Glutamatergic neuron (in vitro differentiated cells): ENCODE data around the gene MIS18A. TPM values are rescaled to one million over a fixed set of nuclear protein-coding genes. Genes with fewer than 3 reads are reported as not detected.

ENCODE experiments used
- DNase-seq: peaks from one replicate; pipeline ENCODE4 v3.0.0; 2022
- H3K27ac Mint-ChIP-seq: one replicate; pipeline ENCODE4 v1.8.0; 2020; ENCODE audit warnings: mild to moderate bottlenecking, mixed read lengths, inconsistent platforms; ENCODE audit not compliant: unreplicated experiment
- H3K27me3 Mint-ChIP-seq: one replicate; pipeline ENCODE4 v1.8.0; 2020; ENCODE audit warnings: mild to moderate bottlenecking, moderate library complexity, mixed read lengths, inconsistent platforms; ENCODE audit not compliant: unreplicated experiment
- H3K36me3 Mint-ChIP-seq: one replicate; pipeline ENCODE4 v1.8.0; 2020; ENCODE audit warnings: mild to moderate bottlenecking, mixed read lengths, inconsistent platforms; ENCODE audit not compliant: unreplicated experiment
- H3K4me1 Mint-ChIP-seq: one replicate; pipeline ENCODE4 v1.8.0; 2020; ENCODE audit warnings: mild to moderate bottlenecking, low read depth, mixed read lengths, inconsistent platforms; ENCODE audit not compliant: unreplicated experiment
- H3K4me3 Mint-ChIP-seq: one replicate; pipeline ENCODE4 v1.8.0; 2020; ENCODE audit warnings: mild to moderate bottlenecking, mixed read lengths, inconsistent platforms; ENCODE audit not compliant: unreplicated experiment
- H3K9me3 Mint-ChIP-seq: one replicate; pipeline ENCODE4 v1.8.0; 2020; ENCODE audit warnings: mild to moderate bottlenecking, moderate library complexity, mixed read lengths, inconsistent platforms; ENCODE audit not compliant: unreplicated experiment
- total RNA-seq: library from RNA; stranded (reverse); fragmentation: NEBNext Ultra II Directional; extraction: Animal tissue kit (Norgen Biotek cat#: 25700); gene quantifications from one replicate; pipeline ENCODE4 v1.2.1, GENCODE V29; 2021; ENCODE audit not compliant: unreplicated experiment
- TF ChIP-seq, protein P1 (sequence below): fragments of 200-600 bp; sonication (generic); IDR thresholded peaks from one replicate; pipeline ENCODE4 v1.5.0; 2021; ENCODE audit not compliant: partially characterized antibody, unreplicated experiment

Gene MIS18A
- total RNA-seq, 1 donor from 2014 or later, result 12.6 TPM

DNA sequence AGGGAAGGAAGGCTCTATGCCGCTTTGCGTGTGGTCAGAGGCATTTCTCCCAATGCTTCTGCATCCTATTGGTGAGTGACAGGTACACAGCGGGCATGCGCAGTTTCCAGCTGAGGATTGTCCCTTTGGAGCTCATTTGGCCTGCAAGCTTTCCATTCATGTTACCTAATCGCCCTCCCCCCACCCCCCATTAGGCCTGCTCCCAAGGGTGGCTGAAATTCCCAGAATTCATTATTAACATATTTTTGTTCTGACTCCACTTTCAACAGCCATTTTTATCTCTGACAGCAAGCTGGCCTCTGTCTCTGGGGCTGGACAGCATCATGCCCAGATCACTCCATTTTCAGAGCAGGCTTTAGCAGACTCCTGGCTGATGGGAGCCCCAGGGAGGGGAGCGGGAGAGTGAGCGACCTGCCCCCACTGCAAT is 25.6 kb downstream of the MIS18A start:
- H3K27ac Mint-ChIP-seq, result no peak overlapping the region

DNA sequence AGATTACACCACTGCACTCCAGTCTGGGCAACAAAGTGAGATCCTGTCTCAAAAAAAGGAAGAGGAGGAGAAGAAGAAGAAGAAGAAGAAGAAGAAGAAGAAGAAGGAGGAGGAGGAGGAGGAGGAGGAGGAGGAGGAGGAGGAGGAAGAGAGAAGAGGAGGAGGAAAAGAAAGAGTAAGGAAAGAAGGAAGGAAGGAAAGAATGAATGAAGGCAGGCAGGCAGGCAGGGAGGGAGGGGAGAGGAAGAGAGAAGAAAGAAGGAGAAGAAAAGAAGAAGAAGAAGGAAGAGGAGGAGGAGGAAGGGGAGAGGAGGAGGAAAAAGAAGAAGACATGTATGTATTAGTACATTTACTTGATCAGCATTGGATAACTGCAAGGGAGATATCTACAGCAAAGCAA is 26.7 kb downstream of the MIS18A start:
- H3K4me3 Mint-ChIP-seq, result no peak overlapping the region
- no peaks in the 10 kb centered on the region for H3K36me3 Mint-ChIP-seq
- H3K9me3 Mint-ChIP-seq, result no peaks in the 10 kb centered on the region
- no peaks in the 10 kb centered on the region for H3K27me3 Mint-ChIP-seq
- no peak for DNase-seq
- H3K27ac Mint-ChIP-seq, result no peak overlapping the region
- peaks cover 16% of the 10 kb centered on the region for H3K4me1 Mint-ChIP-seq
- TF ChIP-seq, protein P1, sequence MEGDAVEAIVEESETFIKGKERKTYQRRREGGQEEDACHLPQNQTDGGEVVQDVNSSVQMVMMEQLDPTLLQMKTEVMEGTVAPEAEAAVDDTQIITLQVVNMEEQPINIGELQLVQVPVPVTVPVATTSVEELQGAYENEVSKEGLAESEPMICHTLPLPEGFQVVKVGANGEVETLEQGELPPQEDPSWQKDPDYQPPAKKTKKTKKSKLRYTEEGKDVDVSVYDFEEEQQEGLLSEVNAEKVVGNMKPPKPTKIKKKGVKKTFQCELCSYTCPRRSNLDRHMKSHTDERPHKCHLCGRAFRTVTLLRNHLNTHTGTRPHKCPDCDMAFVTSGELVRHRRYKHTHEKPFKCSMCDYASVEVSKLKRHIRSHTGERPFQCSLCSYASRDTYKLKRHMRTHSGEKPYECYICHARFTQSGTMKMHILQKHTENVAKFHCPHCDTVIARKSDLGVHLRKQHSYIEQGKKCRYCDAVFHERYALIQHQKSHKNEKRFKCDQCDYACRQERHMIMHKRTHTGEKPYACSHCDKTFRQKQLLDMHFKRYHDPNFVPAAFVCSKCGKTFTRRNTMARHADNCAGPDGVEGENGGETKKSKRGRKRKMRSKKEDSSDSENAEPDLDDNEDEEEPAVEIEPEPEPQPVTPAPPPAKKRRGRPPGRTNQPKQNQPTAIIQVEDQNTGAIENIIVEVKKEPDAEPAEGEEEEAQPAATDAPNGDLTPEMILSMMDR, result no peak

More for the DNA sequence above, 25.6 kb downstream of the MIS18A start:
- no peak for DNase-seq
- no peaks in the 10 kb centered on the region for H3K9me3 Mint-ChIP-seq
- H3K4me3 Mint-ChIP-seq, result no peak overlapping the region
- TF ChIP-seq, protein P1, result no peak
- no peaks in the 10 kb centered on the region for H3K36me3 Mint-ChIP-seq
- H3K4me1 Mint-ChIP-seq, result peaks cover 18% of the 10 kb centered on the region
- H3K27me3 Mint-ChIP-seq, result no peaks in the 10 kb centered on the region

DNA sequence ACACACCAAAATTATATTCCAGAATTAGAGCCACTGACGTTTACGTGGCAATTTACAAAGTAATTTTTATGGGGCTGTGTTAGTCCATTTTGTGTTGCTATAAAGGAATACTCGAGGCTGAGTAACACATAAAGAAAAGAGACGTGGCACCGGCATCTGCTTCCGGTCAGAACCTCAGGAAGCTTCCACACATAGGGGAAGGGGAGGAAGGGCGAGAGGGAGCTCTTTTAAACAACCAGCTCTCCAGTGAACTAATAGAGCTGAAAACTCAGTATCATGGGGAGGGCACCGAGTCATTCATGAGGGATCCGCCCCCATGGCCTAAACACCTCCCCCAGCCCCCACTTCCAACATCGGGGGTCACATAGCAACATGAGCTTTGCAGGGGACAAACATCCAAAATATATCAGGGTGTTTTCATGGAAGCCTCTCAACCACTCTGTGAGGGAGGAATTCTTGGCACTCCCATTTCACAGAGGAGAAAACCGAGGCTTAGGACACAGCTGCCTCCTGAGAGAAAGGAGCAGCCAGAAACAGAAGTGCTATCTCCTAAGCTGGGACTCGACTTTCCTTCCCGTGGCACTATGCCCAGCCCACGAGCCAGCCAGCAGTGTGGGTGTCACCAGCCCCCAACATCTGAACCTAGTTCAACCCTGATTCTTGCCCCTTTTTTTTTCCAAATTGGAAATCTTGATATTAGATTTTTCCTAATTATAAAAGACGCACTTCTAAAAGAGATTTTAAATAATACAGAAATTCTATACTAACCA is 29.2 kb downstream of the MIS18A start:
- DNase-seq, result no peak
- no peaks in the 10 kb centered on the region for H3K36me3 Mint-ChIP-seq
- no peak overlapping the region for H3K27ac Mint-ChIP-seq
- TF ChIP-seq, protein P1, result no peak
- no peak overlapping the region for H3K4me3 Mint-ChIP-seq
- H3K27me3 Mint-ChIP-seq, result no peaks in the 10 kb centered on the region
- peaks cover 2% of the 10 kb centered on the region for H3K9me3 Mint-ChIP-seq
- peaks cover 2% of the 10 kb centered on the region for H3K4me1 Mint-ChIP-seq

- no peak overlapping the region for H3K4me3 Mint-ChIP-seq
- H3K36me3 Mint-ChIP-seq, result no peaks in the 10 kb centered on the region
- H3K4me1 Mint-ChIP-seq, result peaks cover 2% of the 10 kb centered on the region
- no peaks in the 10 kb centered on the region for H3K27me3 Mint-ChIP-seq
- H3K27ac Mint-ChIP-seq, result no peak overlapping the region
- TF ChIP-seq, protein P1, result no peak
- no peak for DNase-seq
- H3K9me3 Mint-ChIP-seq, result peaks cover 2% of the 10 kb centered on the region
Observed at GRCh38 chr21:32248571-32249461, 30.0 kb downstream of the MIS18A start.
